Heart left ventricle (tissue), 16 donors: ENCODE data around the gene HOXC11. TPM values are rescaled to one million over a fixed set of nuclear protein-coding genes. Genes with fewer than 3 reads are reported as not detected.

Source experiments
- ATAC-seq, 4 donors: fragments of 200-7000 bp; cut with Tn5 transposase; one replicate each; pipeline ENCODE4 v1.9.1; 2020 to 2022; ENCODE audit warnings: moderate library complexity in 4 of 4, mild to moderate bottlenecking in 3 of 4, moderate number of reproducible peaks in 1 of 4
- DNase-seq, 5 donors: peaks; one replicate each; pipeline ENCODE4 v3.0.0-alpha.2; 2020
- H3K27ac ChIP-seq, 12 donors: fragments of 200-600 bp; sonication (generic) in 4 of 12; one replicate each; pipeline versions ENCODE4 v1.5.0 to v1.8.0; 2016 to 2022; ENCODE audit warnings: mild to moderate bottlenecking in 2 of 12
- H3K27me3 ChIP-seq, 9 donors: fragments of 200-600 bp; sonication (generic) in 2 of 9; one replicate each; pipeline versions ENCODE4 v1.5.1 to v1.8.0; 2016 to 2022; ENCODE audit warnings: mild to moderate bottlenecking in 3 of 9
- H3K36me3 ChIP-seq, 9 donors: fragments of 200-600 bp; sonication (generic) in 2 of 9; one replicate each; pipeline versions ENCODE4 v1.5.0 to v1.8.0; 2018 to 2022; ENCODE audit warnings: mild to moderate bottlenecking in 2 of 9
- H3K4me1 ChIP-seq, 12 donors: fragments of 200-600 bp; sonication (generic) in 4 of 12; one replicate each; pipeline versions ENCODE4 v1.5.0 to v1.8.0; 2016 to 2022; ENCODE audit warnings: mild to moderate bottlenecking in 3 of 12
- H3K4me3 ChIP-seq, 12 donors: fragments of 200-600 bp; sonication (generic) in 4 of 12; one replicate each; pipeline versions ENCODE4 v1.5.0 to v1.8.0; 2017 to 2022; ENCODE audit warnings: mild to moderate bottlenecking in 9 of 12, moderate library complexity in 4 of 12
- H3K9me3 ChIP-seq, 12 donors: fragments of 200-600 bp; sonication (generic) in 4 of 12; one replicate each; pipeline versions ENCODE4 v1.5.0 to v1.8.0; 2016 to 2022; ENCODE audit warnings: mild to moderate bottlenecking in 1 of 12
- CTCF ChIP-seq, 12 donors: fragments of 200-600 bp; sonication (generic) in 4 of 12; IDR thresholded peaks; one replicate each; pipeline versions ENCODE4 v1.5.0 to v1.8.0; 2018 to 2022; ENCODE audit warnings: antibody characterized with exemption in 12 of 12, mild to moderate bottlenecking in 5 of 12
- POLR2A ChIP-seq, 2 donors: fragments of 450-650 bp; IDR thresholded peaks; one replicate each; pipeline ENCODE4 v1.6.1; 2017; ENCODE audit warnings: antibody characterized with exemption in 2 of 2, mild to moderate bottlenecking in 2 of 2, moderate library complexity in 2 of 2
- WGBS, 4 donors: extraction: QIAGEN DNeasy Blood & Tissue Kit in 2 of 4; methylation state at CpG; one replicate each; pipeline versions ENCODE4 v1.1.5 to v1.1.7; 2013 to 2018; 5-methylcytosine and 5-hydroxymethylcytosine counted together
- intact Hi-C, 10 donors: fragments of 100-400 bp; cut with DNase I; formaldehyde crosslinking; loops; one replicate each; pipeline versions ENCODE4 v1.11.1 to v1.14.2; 2022
- polyA plus RNA-seq, 2 donors: library from polyadenylated mRNA; stranded (reverse); fragments of 200-250 nt; gene quantifications; one replicate each; pipeline ENCODE4 v1.2.3, GENCODE V29; 2013
- total RNA-seq, 9 donors: library from RNA; depleted of rRNA in 2 of 9; stranded (reverse); fragments of >200 nt in 2 of 9; fragmentation: NEBNext Ultra II Directional in 3 of 9; extraction: Animal tissue kit (Norgen Biotek cat#: 25700) in 3 of 9; gene quantifications; one replicate each; pipeline versions ENCODE4 v1.1.0 to v1.2.4, GENCODE V29; 2016 to 2023
- donor health status: ischemic (EF 13 %, LVEDD 7.1; RV severe dilation, severe dysfunction).
- donor health status: healthy with polysubstance abuse.
- donor health status: DM: no; HTN: yes; CAD: no.
- donor health status: DM: no; HTN: no; CAD: no.
- donor health status: ischemic (EF 25% LVEDD 6.9; RV normal size, moderate dysfunction).
- donor health status: ischemic (EF 25% LVEDD 5.7; RV mildly dilated, moderate dysfunction).
- donor health status: healthy.
- donor health status: DM: yes; HTN: yes; CAD: no.
- donor health status: ischemic (EF 35%, LVEDD 5.7; RV mildly dilated, moderate dysfunction).
- donor health status: nonischemic (EF 11% LVEDD 7.7; RV severe dilation, severe dysfunction).
- donor health status: DM: yes; HTN: yes; CAD: no.
- donor health status: PGD.
- donor health status: ischemic (EF 29% LVEDD 5.4; RV normal size, mild dysfunction).
- donor health status: nonischemic (EF 23%, LVEDD 6.1; RV moderate dilation, normal function).

Gene HOXC11
- total and polyA plus RNA-seq, 11 donors = not detected

- Histone ChIP-seq H3K27me3 (peaks cover 77 to 100% (median 97%) of the 10 kb centered on the region in 9 donors), H3K36me3 (no peaks in the 10 kb centered on the region), H3K4me1 (peaks cover 0 to 13% (median 2%) of the 10 kb centered on the region in 12 donors), H3K27ac (no peak overlapping the region), H3K9me3 (no peaks in the 10 kb centered on the region), H3K4me3 (no peak overlapping the region)
- ATAC-seq = no peak
- intact Hi-C loops = no loop called here
- no peak for DNase-seq
- TF ChIP-seq CTCF (IDR thresholded peaks at IDR 0.05) (no peak), POLR2A (IDR thresholded peaks at IDR 0.05) (no peak)
Measured at GRCh38 chr12:53947743-53948142, 25.2 kb upstream of the HOXC11 start.

GRCh38 chr12:53948650-53949593, 24.0 kb upstream of the HOXC11 start:
- DNase-seq = no peak
- WGBS, 4 donors = 30 to 47% (median 39%) methylated on average over 4 to 9 of the region's 9 CpGs
- peaks cover 79 to 100% (median 98%) of the 10 kb centered on the region in 9 donors for H3K27me3 ChIP-seq

GRCh38 chr12:53949631-53950436, 23.1 kb upstream of the HOXC11 start:
- H3K27me3 ChIP-seq = peaks cover 79 to 100% (median 98%) of the 10 kb centered on the region in 9 donors
- no peak for ATAC-seq
- no peak overlapping the region for H3K4me3 ChIP-seq
- no peaks in the 10 kb centered on the region for H3K9me3 ChIP-seq
- H3K4me1 ChIP-seq = peaks cover 0 to 13% (median 5%) of the 10 kb centered on the region in 12 donors
- TF ChIP-seq POLR2A (IDR thresholded peaks at IDR 0.05) = no peak
- no peak for TF ChIP-seq CTCF (IDR thresholded peaks at IDR 0.05)
- no peak overlapping the region for H3K27ac ChIP-seq
- no peak for DNase-seq
- H3K36me3 ChIP-seq = no peaks in the 10 kb centered on the region
- intact Hi-C loops = no loop called here
- 3 to 5% (median 4%) methylated on average over 33 to 34 of the region's 34 CpGs for WGBS, 4 donors

More at GRCh38 chr12:53948650-53949593, 24.0 kb upstream of the HOXC11 start:
- ATAC-seq = no peak
- Histone ChIP-seq H3K4me1 (peaks cover 0 to 13% (median 5%) of the 10 kb centered on the region in 12 donors), H3K36me3 (no peaks in the 10 kb centered on the region), H3K27ac (no peak overlapping the region), H3K9me3 (no peaks in the 10 kb centered on the region), H3K4me3 (no peak overlapping the region)
- TF ChIP-seq CTCF (IDR thresholded peaks at IDR 0.05) = no peak
- TF ChIP-seq POLR2A (IDR thresholded peaks at IDR 0.05) = no peak
- intact Hi-C loops = no loop called here

- 5 to 14% (median 6%) methylated on average over 9 to 10 of the region's 10 CpGs for WGBS, 4 donors
Measured at GRCh38 chr12:53950437-53950773, 22.5 kb upstream of the HOXC11 start.

More at GRCh38 chr12:53950437-53950773, 22.5 kb upstream of the HOXC11 start:
- Histone ChIP-seq H3K27ac (no peak overlapping the region), H3K9me3 (no peaks in the 10 kb centered on the region), H3K4me3 (no peak overlapping the region), H3K36me3 (no peaks in the 10 kb centered on the region), H3K4me1 (peaks cover 0 to 18% (median 5%) of the 10 kb centered on the region in 12 donors), H3K27me3 (peaks cover 79 to 100% (median 98%) of the 10 kb centered on the region in 9 donors)
- DNase-seq = no peak
- ATAC-seq = no peak
- intact Hi-C loops = no loop called here
- no peak for TF ChIP-seq POLR2A (IDR thresholded peaks at IDR 0.05)
- TF ChIP-seq CTCF (IDR thresholded peaks at IDR 0.05) = no peak
